ENCODE data around the gene TRIB2.

GRCh38 chr2:12728221-12728777, 11.6 kb downstream of the TRIB2 start:
- TF ChIP-seq, protein P1, sequence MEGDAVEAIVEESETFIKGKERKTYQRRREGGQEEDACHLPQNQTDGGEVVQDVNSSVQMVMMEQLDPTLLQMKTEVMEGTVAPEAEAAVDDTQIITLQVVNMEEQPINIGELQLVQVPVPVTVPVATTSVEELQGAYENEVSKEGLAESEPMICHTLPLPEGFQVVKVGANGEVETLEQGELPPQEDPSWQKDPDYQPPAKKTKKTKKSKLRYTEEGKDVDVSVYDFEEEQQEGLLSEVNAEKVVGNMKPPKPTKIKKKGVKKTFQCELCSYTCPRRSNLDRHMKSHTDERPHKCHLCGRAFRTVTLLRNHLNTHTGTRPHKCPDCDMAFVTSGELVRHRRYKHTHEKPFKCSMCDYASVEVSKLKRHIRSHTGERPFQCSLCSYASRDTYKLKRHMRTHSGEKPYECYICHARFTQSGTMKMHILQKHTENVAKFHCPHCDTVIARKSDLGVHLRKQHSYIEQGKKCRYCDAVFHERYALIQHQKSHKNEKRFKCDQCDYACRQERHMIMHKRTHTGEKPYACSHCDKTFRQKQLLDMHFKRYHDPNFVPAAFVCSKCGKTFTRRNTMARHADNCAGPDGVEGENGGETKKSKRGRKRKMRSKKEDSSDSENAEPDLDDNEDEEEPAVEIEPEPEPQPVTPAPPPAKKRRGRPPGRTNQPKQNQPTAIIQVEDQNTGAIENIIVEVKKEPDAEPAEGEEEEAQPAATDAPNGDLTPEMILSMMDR (IDR thresholded peaks at IDR 0.05; ENCODE audit: low read depth, low read length) = no peak
- TF ChIP-seq EZH2phosphoT487 (IDR thresholded peaks at IDR 0.05; ENCODE audit: low read depth) = no peak

Measured in OCI-LY3 (cell line).